ENCODE measurements around the gene TBC1D32. TPM values are rescaled to one million over a fixed set of nuclear protein-coding genes. Genes with fewer than 3 reads are reported as not detected.
"Not testable (repeated sequence)": the region's sequence is repeated elsewhere in the genome, so short reads cannot be mapped to it uniquely, and the experiment has no call there.

TBC1D32 gene
- total RNA-seq, 1 donor from 2014 or later, result 4.1 TPM

DNA sequence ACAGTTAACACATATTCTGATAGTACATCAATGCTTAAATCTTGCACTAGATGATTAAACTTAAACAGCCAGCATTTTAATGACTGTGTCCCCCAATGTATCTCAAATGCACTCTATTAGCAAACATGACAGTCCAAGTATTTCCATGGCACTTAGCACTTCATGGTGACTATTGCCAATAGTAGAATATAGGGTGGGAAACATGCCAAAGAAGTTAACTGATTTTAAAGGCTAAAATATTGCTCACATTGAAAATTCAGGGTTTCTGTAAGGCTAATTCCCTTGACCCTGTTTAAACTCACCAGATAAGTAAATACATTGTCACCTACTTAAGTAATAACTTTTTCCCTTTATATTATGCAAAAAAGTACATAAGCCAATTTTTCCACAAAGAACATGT lies 266.9 kb downstream of the TBC1D32 start:
- DNase-seq (ENCODE audit: low read depth), result no peak
- no peak overlapping the region for H3K4me3 ChIP-seq (ENCODE audit: low read depth, low read length)
- H3K36me3 ChIP-seq (ENCODE audit: control insufficient read depth, insufficient read depth, low read length), result no peaks in the 10 kb centered on the region
- no peaks in the 10 kb centered on the region for H3K27me3 ChIP-seq (ENCODE audit: control insufficient read depth, insufficient read depth, low read length)
- TF ChIP-seq, protein P1, sequence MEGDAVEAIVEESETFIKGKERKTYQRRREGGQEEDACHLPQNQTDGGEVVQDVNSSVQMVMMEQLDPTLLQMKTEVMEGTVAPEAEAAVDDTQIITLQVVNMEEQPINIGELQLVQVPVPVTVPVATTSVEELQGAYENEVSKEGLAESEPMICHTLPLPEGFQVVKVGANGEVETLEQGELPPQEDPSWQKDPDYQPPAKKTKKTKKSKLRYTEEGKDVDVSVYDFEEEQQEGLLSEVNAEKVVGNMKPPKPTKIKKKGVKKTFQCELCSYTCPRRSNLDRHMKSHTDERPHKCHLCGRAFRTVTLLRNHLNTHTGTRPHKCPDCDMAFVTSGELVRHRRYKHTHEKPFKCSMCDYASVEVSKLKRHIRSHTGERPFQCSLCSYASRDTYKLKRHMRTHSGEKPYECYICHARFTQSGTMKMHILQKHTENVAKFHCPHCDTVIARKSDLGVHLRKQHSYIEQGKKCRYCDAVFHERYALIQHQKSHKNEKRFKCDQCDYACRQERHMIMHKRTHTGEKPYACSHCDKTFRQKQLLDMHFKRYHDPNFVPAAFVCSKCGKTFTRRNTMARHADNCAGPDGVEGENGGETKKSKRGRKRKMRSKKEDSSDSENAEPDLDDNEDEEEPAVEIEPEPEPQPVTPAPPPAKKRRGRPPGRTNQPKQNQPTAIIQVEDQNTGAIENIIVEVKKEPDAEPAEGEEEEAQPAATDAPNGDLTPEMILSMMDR (IDR thresholded peaks at IDR 0.05; ENCODE audit: insufficient read depth, low read length, poor library complexity, severe bottlenecking), result no peak

DNA sequence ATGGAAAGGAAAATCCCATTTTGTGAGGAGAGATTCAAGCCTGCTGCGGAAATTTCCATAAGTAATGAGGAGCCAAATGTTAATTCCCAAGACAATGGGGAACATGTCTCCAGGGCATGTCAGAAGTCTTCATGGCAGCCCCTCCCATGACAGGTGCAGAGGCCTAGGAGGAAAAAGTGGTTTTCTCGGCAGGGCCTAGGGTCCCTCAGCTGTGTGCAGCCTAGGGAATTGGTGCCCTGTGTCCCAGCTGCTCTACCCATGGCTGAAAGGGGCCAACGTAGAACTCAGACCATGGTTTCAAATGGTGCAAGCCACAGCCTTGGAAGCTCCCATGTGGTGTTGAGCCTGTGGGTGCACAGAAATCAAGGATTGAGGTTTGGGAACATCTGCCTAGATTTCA lies 269.9 kb downstream of the TBC1D32 start:
- TF ChIP-seq, protein P1 (IDR thresholded peaks at IDR 0.05; ENCODE audit: insufficient read depth, low read length, poor library complexity, severe bottlenecking), result no peak
- no peak overlapping the region for H3K4me3 ChIP-seq (ENCODE audit: low read depth, low read length)
- no peaks in the 10 kb centered on the region for H3K27me3 ChIP-seq (ENCODE audit: control insufficient read depth, insufficient read depth, low read length)
- H3K36me3 ChIP-seq (ENCODE audit: control insufficient read depth, insufficient read depth, low read length), result no peaks in the 10 kb centered on the region
- DNase-seq (ENCODE audit: low read depth), result no peak

DNA sequence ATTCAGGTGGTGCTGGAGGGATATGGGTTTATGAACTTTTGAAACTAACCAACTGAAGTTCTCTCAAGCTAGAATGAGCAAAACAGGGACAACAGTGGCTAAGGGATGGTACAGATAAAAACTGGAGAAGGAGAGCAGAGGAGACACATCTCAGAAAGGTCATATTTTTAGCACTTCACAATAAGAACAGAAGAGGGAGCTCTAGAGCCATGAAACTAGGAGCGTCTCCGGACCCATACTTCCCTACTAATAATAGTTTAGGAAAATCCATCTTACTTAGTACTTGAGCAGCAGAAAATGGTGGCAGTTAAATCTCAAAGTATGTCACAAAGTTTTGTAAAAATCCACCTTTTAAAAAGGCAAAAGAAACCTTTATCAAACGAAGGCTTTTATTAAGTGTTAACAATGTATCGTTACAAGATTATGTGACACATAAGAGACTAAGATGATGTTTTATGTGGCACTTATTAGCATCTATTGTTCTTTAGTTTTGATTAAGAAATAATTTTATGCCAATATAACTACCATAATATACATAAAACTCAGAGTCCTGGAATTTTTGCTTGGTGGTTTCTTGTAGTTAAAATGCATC lies 278.6 kb downstream of the TBC1D32 start:
- H3K4me3 ChIP-seq (ENCODE audit: low read depth, low read length), result no peak overlapping the region
- H3K27me3 ChIP-seq (ENCODE audit: control insufficient read depth, insufficient read depth, low read length), result no peaks in the 10 kb centered on the region
- H3K36me3 ChIP-seq (ENCODE audit: control insufficient read depth, insufficient read depth, low read length), result no peaks in the 10 kb centered on the region
- TF ChIP-seq, protein P1 (IDR thresholded peaks at IDR 0.05; ENCODE audit: insufficient read depth, low read length, poor library complexity, severe bottlenecking), result peak; percentile 77
- DNase-seq (ENCODE audit: low read depth), result no peak

DNA sequence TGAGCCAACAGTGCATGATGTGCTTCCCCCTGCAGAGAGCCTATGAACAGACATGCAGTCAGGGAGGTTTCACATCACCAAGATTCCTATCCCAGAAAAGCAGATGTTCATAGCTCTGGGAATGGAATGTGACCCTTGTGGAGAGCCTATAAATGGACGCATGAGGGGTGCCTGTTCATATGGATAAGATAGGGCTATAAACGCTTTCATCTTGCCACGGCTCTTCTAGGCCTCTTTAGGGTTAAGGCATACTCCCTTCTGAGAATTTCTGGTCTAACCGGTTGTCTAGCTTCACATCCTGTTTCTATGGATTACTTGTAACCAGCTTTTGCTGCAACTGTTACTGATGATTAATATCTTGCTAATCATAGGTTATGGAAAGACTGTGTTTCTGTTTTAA lies 285.7 kb downstream of the TBC1D32 start:
- not testable (repeated sequence) for H3K27me3 ChIP-seq (ENCODE audit: control insufficient read depth, insufficient read depth, low read length); H3K4me3 ChIP-seq (ENCODE audit: low read depth, low read length); DNase-seq (ENCODE audit: low read depth)

DNA sequence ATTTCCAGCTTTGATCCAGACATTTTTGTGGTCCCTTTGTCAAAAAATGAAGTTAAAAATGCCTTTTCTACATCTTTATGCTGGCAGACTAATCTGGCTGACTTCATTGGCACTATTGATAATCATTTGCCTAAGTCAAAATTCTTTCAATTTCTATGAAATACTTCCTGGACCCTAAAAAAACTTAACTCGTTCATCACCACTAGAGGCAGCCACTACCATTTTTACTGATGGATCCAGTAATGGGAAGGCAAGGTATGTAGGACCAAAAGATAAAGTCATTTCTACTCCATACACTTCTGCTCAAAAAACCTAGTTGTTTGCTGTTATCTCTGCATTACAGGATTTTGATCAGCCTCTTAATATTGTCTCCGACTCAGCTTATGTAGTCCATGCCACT lies 289.4 kb downstream of the TBC1D32 start:
- H3K36me3 ChIP-seq (ENCODE audit: control insufficient read depth, insufficient read depth, low read length); H3K27me3 ChIP-seq (ENCODE audit: control insufficient read depth, insufficient read depth, low read length); DNase-seq (ENCODE audit: low read depth): not testable (repeated sequence)

More for the DNA sequence above, 285.7 kb downstream of the TBC1D32 start:
- not testable (repeated sequence) for H3K36me3 ChIP-seq (ENCODE audit: control insufficient read depth, insufficient read depth, low read length)

DNA sequence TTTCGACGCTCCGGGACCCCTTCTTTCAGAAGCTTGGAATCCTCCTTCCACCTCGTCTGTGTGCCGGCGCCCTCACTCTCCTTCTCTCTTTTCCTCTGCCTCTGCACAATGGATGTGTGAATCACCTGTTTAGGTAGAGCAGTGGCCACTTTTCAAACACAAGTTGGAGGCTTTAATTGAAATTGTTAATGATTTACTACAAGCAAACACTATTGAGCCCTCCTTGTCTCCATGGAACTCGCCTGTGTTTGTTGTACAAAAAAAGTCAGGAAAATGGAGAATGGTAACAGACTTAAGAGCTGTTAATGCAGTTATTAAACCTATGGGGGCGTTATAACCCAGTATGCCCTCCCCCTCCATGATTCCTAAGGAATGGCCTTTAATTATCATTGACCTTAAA lies 290.6 kb downstream of the TBC1D32 start:
- DNase-seq (ENCODE audit: low read depth); H3K36me3 ChIP-seq (ENCODE audit: control insufficient read depth, insufficient read depth, low read length); H3K4me3 ChIP-seq (ENCODE audit: low read depth, low read length); H3K27me3 ChIP-seq (ENCODE audit: control insufficient read depth, insufficient read depth, low read length): not testable (repeated sequence)

More for the DNA sequence above, 289.4 kb downstream of the TBC1D32 start:
- not testable (repeated sequence) for H3K4me3 ChIP-seq (ENCODE audit: low read depth, low read length)

DNA sequence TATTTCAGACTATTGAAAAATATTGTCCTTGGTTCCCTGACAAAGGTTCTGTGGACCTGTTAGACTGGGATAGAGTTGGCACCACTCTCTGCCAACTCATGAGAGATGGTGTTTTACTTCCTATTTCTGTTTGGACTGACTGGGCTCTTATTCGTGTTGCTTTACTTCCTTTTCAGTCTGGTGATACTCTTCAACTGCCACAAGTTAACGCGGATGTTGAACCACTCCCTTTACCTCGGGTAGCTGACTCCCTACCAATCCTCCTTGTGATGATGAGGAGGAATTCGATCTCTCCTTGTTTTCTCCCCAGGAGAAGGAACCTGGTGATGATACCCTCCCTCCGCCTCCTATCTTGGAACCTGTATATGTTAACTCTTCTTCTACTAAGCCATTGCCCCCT lies 291.1 kb downstream of the TBC1D32 start:
- not testable (repeated sequence) for H3K27me3 ChIP-seq (ENCODE audit: control insufficient read depth, insufficient read depth, low read length); H3K4me3 ChIP-seq (ENCODE audit: low read depth, low read length); DNase-seq (ENCODE audit: low read depth); H3K36me3 ChIP-seq (ENCODE audit: control insufficient read depth, insufficient read depth, low read length)

DNA sequence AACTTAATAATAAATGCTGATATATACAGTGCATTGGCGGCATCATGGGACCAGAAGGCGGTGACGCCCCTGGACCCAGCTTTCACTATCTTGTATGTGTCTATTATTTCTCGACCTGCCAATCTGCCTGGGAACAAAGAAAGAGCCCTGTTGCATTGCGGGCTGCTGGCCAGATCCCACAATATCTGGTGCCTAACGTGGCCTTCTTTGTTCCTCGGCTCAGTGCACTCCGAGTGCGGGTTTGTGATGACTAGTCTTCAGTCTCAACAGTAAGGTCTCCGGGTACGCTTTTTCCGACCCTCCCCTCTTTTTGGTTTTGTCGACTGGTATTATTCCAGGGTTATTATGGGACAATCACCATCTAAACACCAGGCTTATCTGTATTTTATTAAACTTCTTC lies 291.5 kb downstream of the TBC1D32 start:
- no peaks in the 10 kb centered on the region for H3K27me3 ChIP-seq (ENCODE audit: control insufficient read depth, insufficient read depth, low read length)
- no peak for DNase-seq (ENCODE audit: low read depth)
- H3K36me3 ChIP-seq (ENCODE audit: control insufficient read depth, insufficient read depth, low read length), result no peaks in the 10 kb centered on the region

More for the DNA sequence above, 291.5 kb downstream of the TBC1D32 start:
- H3K4me3 ChIP-seq (ENCODE audit: low read depth, low read length), result no peak overlapping the region
- TF ChIP-seq, protein P1 (IDR thresholded peaks at IDR 0.05; ENCODE audit: insufficient read depth, low read length, poor library complexity, severe bottlenecking), result no peak

Data from kidney epithelial cell (primary cell).